GM23248 (cell line): ENCODE measurements around the gene BLOC1S6. TPM values are rescaled to one million over a fixed set of nuclear protein-coding genes. Genes with fewer than 3 reads are reported as not detected.
A peak's percentile ranks its signal among the peaks of the same experiment; 100 is the strongest.

Source experiments
- DNase-seq: peaks from one replicate; pipeline ENCODE4 v3.0.0-alpha.2; 2015
- H2AFZ ChIP-seq: fragments of 200-600 bp; sonication (generic); 2 replicates; pipeline ENCODE4 v1.6.1; 2016; ENCODE audit warnings: antibody characterized with exemption
- H3F3A ChIP-seq: fragments of 200-600 bp; sonication (generic); 2 replicates; pipeline ENCODE4 v1.6.1; 2016; ENCODE audit warnings: mild to moderate bottlenecking, antibody characterized with exemption, mixed run types; ENCODE audit not compliant: insufficient read depth
- H3K27ac ChIP-seq: fragments of 200-600 bp; sonication (generic); 2 replicates; pipeline ENCODE4 v1.5.1; 2016; ENCODE audit warnings: mild to moderate bottlenecking
- H3K27me3 ChIP-seq: fragments of 200-600 bp; sonication (generic); replicated peaks from 2 replicates; pipeline ENCODE4 v1.6.1; 2016; ENCODE audit warnings: mild to moderate bottlenecking; ENCODE audit not compliant: insufficient read depth
- H3K36me3 ChIP-seq: fragments of 200-600 bp; sonication (generic); 2 replicates; pipeline ENCODE4 v1.6.1; 2016; ENCODE audit warnings: low read depth, mild to moderate bottlenecking
- H3K4me1 ChIP-seq: fragments of 200-600 bp; sonication (generic); 2 replicates; pipeline ENCODE4 v1.6.1; 2016; ENCODE audit warnings: mild to moderate bottlenecking; ENCODE audit not compliant: insufficient read depth
- H3K4me2 ChIP-seq: fragments of 200-600 bp; sonication (generic); one replicate; pipeline ENCODE4 v1.6.1; 2016; ENCODE audit warnings: mild to moderate bottlenecking; ENCODE audit not compliant: unreplicated experiment
- H3K4me3 ChIP-seq: fragments of 200-600 bp; sonication (generic); 2 replicates; pipeline ENCODE4 v1.5.1; 2016; ENCODE audit warnings: mild to moderate bottlenecking
- H3K79me2 ChIP-seq: fragments of 200-600 bp; sonication (generic); 2 replicates; pipeline ENCODE4 v1.6.1; 2016; ENCODE audit warnings: mild to moderate bottlenecking; ENCODE audit not compliant: insufficient read depth
- H3K9ac ChIP-seq: fragments of 200-600 bp; sonication (generic); 2 replicates; pipeline ENCODE4 v1.6.1; 2016; ENCODE audit warnings: mild to moderate bottlenecking
- H3K9me2 ChIP-seq: fragments of 200-600 bp; sonication (generic); 2 replicates; pipeline ENCODE4 v1.6.1; 2016; ENCODE audit warnings: mixed run types, mild to moderate bottlenecking, moderate library complexity; ENCODE audit not compliant: insufficient read depth
- H3K9me3 ChIP-seq: fragments of 200-600 bp; sonication (generic); one replicate; pipeline ENCODE4 v1.6.1; 2017; ENCODE audit warnings: low read depth
- H4K20me1 ChIP-seq: fragments of 200-600 bp; sonication (generic); 2 replicates; pipeline ENCODE4 v1.6.0; 2016; ENCODE audit not compliant: insufficient read depth
- EZH2 ChIP-seq: fragments of 200-600 bp; sonication (generic); IDR thresholded peaks from 2 replicates; pipeline ENCODE4 v1.6.1; 2018; ENCODE audit warnings: antibody characterized with exemption, mild to moderate bottlenecking; ENCODE audit not compliant: insufficient read depth, poor library complexity, severe bottlenecking
- EZH2phosphoT487 ChIP-seq: fragments of 200-600 bp; sonication (generic); IDR thresholded peaks from 2 replicates; pipeline ENCODE4 v1.6.1; 2018; ENCODE audit warnings: antibody characterized with exemption, moderate library complexity, mild to moderate bottlenecking, low read depth; ENCODE audit not compliant: insufficient read depth
- WGBS, 2 experiments: methylation state at CpG; one replicate each; pipeline ENCODE4 v1.1.6; 2015 to 2017; ENCODE audit warnings: low lambda C conversion rate in 2 of 2, low coverage in 1 of 2; ENCODE audit errors: missing lambda C conversion rate in 2 of 2; 5-methylcytosine and 5-hydroxymethylcytosine counted together
- in situ Hi-C: fragments of 300-500 bp; cut with MboI; formaldehyde crosslinking; loops from 2 replicates; pipeline ENCODE4 v1.15.0; 2020
- polyA plus RNA-seq: library from polyadenylated mRNA; unstranded; fragments of >200 nt; fragmentation: Nextera tagmentation; extraction: Ambion mirVana; gene quantifications from 2 replicates; pipeline ENCODE4 v1.2.1, GENCODE V29; 2016
- total RNA-seq: library from RNA; depleted of rRNA; stranded (reverse); fragments of >200 nt; shearing (Covaris generic); gene quantifications from 2 replicates; pipeline ENCODE4 v1.2.3, GENCODE V29; 2014; rRNA removed

BLOC1S6 gene
- 68.4 and 79.4 TPM in 2 replicates for total RNA-seq
- polyA plus RNA-seq: 46.3 and 47.6 TPM in 2 replicates

GRCh38 chr15:45587095-45587862, at the start of gene BLOC1S6:
BLOC1S6 (plus strand) TSS chr15:45587379; CDS start chr15:45587444, 65 bp downstream.
- H3K79me2 ChIP-seq: peaks cover 45% of the 10 kb centered on the region
- H3F3A ChIP-seq: peaks cover 22% of the 10 kb centered on the region
- in situ Hi-C loops: no loop called here
- H3K27me3 ChIP-seq: no peaks in the 10 kb centered on the region
- 1% methylated on average over 57 to 62 of the region's 62 CpGs for WGBS, 2 experiments
- H2AFZ ChIP-seq: peak within 1 kb of the TSS; percentile 90
- H3K9ac ChIP-seq: peak within 1 kb of the TSS; percentile 98
- H3K4me2 ChIP-seq: peak within 1 kb of the TSS; percentile 96
- no peaks in the 10 kb centered on the region; the same call in 1 of the 2 replicates for H4K20me1 ChIP-seq
- H3K27ac ChIP-seq: peak within 1 kb of the TSS; percentile 99
- H3K4me3 ChIP-seq: peak within 1 kb of the TSS; percentile 93
- H3K4me1 ChIP-seq: peaks cover 29% of the 10 kb centered on the region
- DNase-seq: peak; percentile 94
- no peaks in the 10 kb centered on the region for H3K9me3 ChIP-seq
- TF ChIP-seq EZH2 (no peak), EZH2phosphoT487 (no peak)
- H3K9me2 ChIP-seq: no peaks in the 10 kb centered on the region
- no peaks in the 10 kb centered on the region for H3K36me3 ChIP-seq

- Histone ChIP-seq H3K4me3 (no peak overlapping the region), H4K20me1 (no peaks in the 10 kb centered on the region), H3K27ac (no peak overlapping the region), H3K27me3 (peaks cover 8% of the 10 kb centered on the region), H3F3A (no peaks in the 10 kb centered on the region), H3K9me2 (no peaks in the 10 kb centered on the region), H3K4me1 (no peaks in the 10 kb centered on the region), H3K4me2 (no peak overlapping the region), H3K36me3 (no peaks in the 10 kb centered on the region), H3K79me2 (no peaks in the 10 kb centered on the region), H3K9me3 (no peaks in the 10 kb centered on the region), H2AFZ (no peak overlapping the region), H3K9ac (no peak overlapping the region)
- in situ Hi-C loops: no loop called here
- WGBS, 2 experiments: 93 to 94% methylated on average over 3 of the region's 3 CpGs
- DNase-seq: no peak
- TF ChIP-seq EZH2 (no peak), EZH2phosphoT487 (no peak)
Observed at GRCh38 chr15:45539680-45540079, 47.5 kb upstream of the BLOC1S6 start.

GRCh38 chr15:45540531-45540930, 46.6 kb upstream of the BLOC1S6 start:
- no peaks in the 10 kb centered on the region for H3K9me2 ChIP-seq
- H4K20me1 ChIP-seq: no peaks in the 10 kb centered on the region
- no peak overlapping the region for H3K27ac ChIP-seq
- no peaks in the 10 kb centered on the region for H3K79me2 ChIP-seq
- DNase-seq: no peak
- no peaks in the 10 kb centered on the region for H3K9me3 ChIP-seq
- no peak overlapping the region for H3K9ac ChIP-seq
- no peak overlapping the region for H3K4me3 ChIP-seq
- 58 to 68% methylated on average over 1 of the region's 1 CpG for WGBS, 2 experiments
- no peaks in the 10 kb centered on the region for H3F3A ChIP-seq
- in situ Hi-C loops: no loop called here
- peaks cover 14% of the 10 kb centered on the region for H3K27me3 ChIP-seq
- no peak overlapping the region for H2AFZ ChIP-seq
- H3K36me3 ChIP-seq: no peaks in the 10 kb centered on the region
- no peaks in the 10 kb centered on the region for H3K4me1 ChIP-seq
- TF ChIP-seq EZH2phosphoT487 (no peak), EZH2 (no peak)
- H3K4me2 ChIP-seq: no peak overlapping the region

GRCh38 chr15:45543051-45543450, 44.1 kb upstream of the BLOC1S6 start:
- Histone ChIP-seq H3K36me3 (no peaks in the 10 kb centered on the region), H3K9me3 (no peaks in the 10 kb centered on the region), H3K9ac (no peak overlapping the region), H3K79me2 (no peaks in the 10 kb centered on the region), H3F3A (no peaks in the 10 kb centered on the region), H3K4me3 (no peak overlapping the region), H3K4me1 (no peaks in the 10 kb centered on the region), H3K4me2 (no peak overlapping the region), H3K27me3 (peaks cover 32% of the 10 kb centered on the region), H2AFZ (no peak overlapping the region), H3K27ac (no peak overlapping the region), H4K20me1 (no peaks in the 10 kb centered on the region), H3K9me2 (no peaks in the 10 kb centered on the region)
- in situ Hi-C loops: no loop called here
- TF ChIP-seq EZH2: no peak
- no peak for TF ChIP-seq EZH2phosphoT487
- no peak for DNase-seq
- WGBS, 2 experiments: 61 to 82% methylated on average over 3 of the region's 3 CpGs
